HepG2 (cell line): ENCODE data around the gene PPP1R9B. TPM values are rescaled to one million over a fixed set of nuclear protein-coding genes. Genes with fewer than 3 reads are reported as not detected.

Source experiments
- ATM ChIP-seq: fragments of 450-650 bp; IDR thresholded peaks from 2 replicates; pipeline ENCODE4 v1.7.1; 2017; ENCODE audit warnings: mild to moderate bottlenecking, borderline replicate concordance
- FOXA3 ChIP-seq: IDR thresholded peaks from 2 replicates; pipeline ENCODE4 v1.6.1; 2016; ENCODE audit warnings: missing genetic modification reagents, missing compliant biosample characterization
- GATAD1 ChIP-seq: IDR thresholded peaks from 2 replicates; pipeline ENCODE4 v1.6.1; 2016; ENCODE audit warnings: missing genetic modification reagents, missing compliant biosample characterization
- JUN ChIP-seq: sonication (generic); formaldehyde crosslinking; IDR thresholded peaks from 2 replicates; pipeline ENCODE4 v1.4.0; 2020; ENCODE audit warnings: mild to moderate bottlenecking, missing genetic modification reagents
- KDM4B ChIP-seq: sonication (generic); formaldehyde crosslinking; IDR thresholded peaks from 2 replicates; pipeline ENCODE4 v1.4.0; 2020; ENCODE audit warnings: missing genetic modification reagents
- NFYC ChIP-seq: IDR thresholded peaks from 2 replicates; pipeline ENCODE4 v1.6.1; 2016; ENCODE audit warnings: missing genetic modification reagents, missing compliant biosample characterization
- TBX3 ChIP-seq: fragments of 450-650 bp; IDR thresholded peaks from 2 replicates; pipeline ENCODE4 v1.6.1; 2017; ENCODE audit warnings: antibody characterized with exemption, mild to moderate bottlenecking, inconsistent platforms, borderline replicate concordance
- WIZ ChIP-seq: sonication (generic); formaldehyde crosslinking; IDR thresholded peaks from 2 replicates; pipeline ENCODE4 v1.5.1; 2020; ENCODE audit warnings: mild to moderate bottlenecking, missing genetic modification reagents
- XRCC5 ChIP-seq: fragments of 200-400 bp; formaldehyde crosslinking; optimal IDR thresholded peaks from 2 replicates; pipeline ENCODE3; 2017; ENCODE audit warnings: mild to moderate bottlenecking, low read length
- ZKSCAN5 ChIP-seq: sonication (generic); formaldehyde crosslinking; IDR thresholded peaks from 2 replicates; pipeline ENCODE4 v1.5.1; 2020; ENCODE audit warnings: mild to moderate bottlenecking, missing genetic modification reagents
- ZNF121 ChIP-seq: sonication (generic); formaldehyde crosslinking; IDR thresholded peaks from 2 replicates; pipeline ENCODE4 v1.5.0; 2020; ENCODE audit warnings: mild to moderate bottlenecking, missing genetic modification reagents
- ZNF20 ChIP-seq: sonication (generic); formaldehyde crosslinking; IDR thresholded peaks from 2 replicates; pipeline ENCODE4 v1.4.0; 2020; ENCODE audit warnings: mild to moderate bottlenecking, moderate library complexity, missing genetic modification reagents
- ZNF326 ChIP-seq: sonication (generic); formaldehyde crosslinking; IDR thresholded peaks from 2 replicates; pipeline ENCODE4 v1.4.0; 2020; ENCODE audit warnings: missing genetic modification reagents, borderline replicate concordance
- ZNF446 ChIP-seq: sonication (generic); formaldehyde crosslinking; IDR thresholded peaks from 2 replicates; pipeline ENCODE4 v1.5.0; 2020; ENCODE audit warnings: mild to moderate bottlenecking, missing genetic modification reagents
- ZNF563 ChIP-seq: sonication (generic); formaldehyde crosslinking; IDR thresholded peaks from 2 replicates; pipeline ENCODE4 v1.8.0; 2022; ENCODE audit warnings: mild to moderate bottlenecking, moderate library complexity, missing genetic modification reagents
- ZNF564 ChIP-seq: sonication (generic); formaldehyde crosslinking; IDR thresholded peaks from 2 replicates; pipeline ENCODE4 v1.8.1; 2023; ENCODE audit warnings: mild to moderate bottlenecking, missing genetic modification reagents
- ZNF788 ChIP-seq: sonication (generic); formaldehyde crosslinking; IDR thresholded peaks from 2 replicates; pipeline ENCODE4 v1.5.0; 2020; ENCODE audit warnings: mild to moderate bottlenecking, missing genetic modification reagents, borderline replicate concordance
- ZNF839 ChIP-seq: sonication (generic); formaldehyde crosslinking; IDR thresholded peaks from 2 replicates; pipeline ENCODE4 v1.4.0; 2020; ENCODE audit warnings: missing genetic modification reagents, mild to moderate bottlenecking, borderline replicate concordance
- ZSCAN12 ChIP-seq: sonication (generic); formaldehyde crosslinking; IDR thresholded peaks from 2 replicates; pipeline ENCODE4 v1.9.0; 2021; ENCODE audit warnings: mild to moderate bottlenecking, missing genetic modification reagents
- ZSCAN25 ChIP-seq: sonication (generic); formaldehyde crosslinking; IDR thresholded peaks from 2 replicates; pipeline ENCODE4 v1.8.0; 2022; ENCODE audit warnings: mild to moderate bottlenecking, missing genetic modification reagents
- polyA plus RNA-seq, 8 experiments: library from polyadenylated mRNA; depleted of rRNA in 3 of 8; stranded (reverse) in 7 of 8; unstranded in 1 of 8; fragments of >200 nt; fragmentation: Illumina TruSeq in 4 of 8; extraction: Trizol in 4 of 8; gene quantifications; 2 replicates each; pipeline versions ENCODE4 v1.2.1 to v1.2.3, GENCODE V29; 2011 to 2016; ENCODE audit warnings: low read depth in 4 of 8, missing spikeins in 1 of 8, mixed read lengths in 1 of 8; ENCODE audit not compliant: insufficient read depth in 1 of 8
- total RNA-seq, 5 experiments: library from RNA; depleted of rRNA; stranded (reverse); fragments of >200 nt; fragmentation: Illumina TruSeq; extraction: Trizol; gene quantifications; 2 replicates each; pipeline ENCODE4 v1.2.3, GENCODE V29; 2016; ENCODE audit warnings: low read depth in 1 of 5
- TF ChIP-seq, protein P1 (sequence below): sonication (generic); formaldehyde crosslinking; IDR thresholded peaks from 2 replicates; pipeline ENCODE4 v1.8.1; 2022; ENCODE audit warnings: mild to moderate bottlenecking, missing genetic modification reagents
- TF ChIP-seq, protein P2 (sequence below): sonication (generic); formaldehyde crosslinking; IDR thresholded peaks from 2 replicates; pipeline ENCODE4 v1.4.0; 2020; ENCODE audit warnings: missing genetic modification reagents, low read depth, mild to moderate bottlenecking, borderline replicate concordance
- TF ChIP-seq, protein P3 (sequence below): sonication (generic); formaldehyde crosslinking; IDR thresholded peaks from 2 replicates; pipeline ENCODE4 v1.4.0; 2020; ENCODE audit warnings: missing genetic modification reagents, borderline replicate concordance
- TF ChIP-seq, protein P4 (sequence below): IDR thresholded peaks from 2 replicates; pipeline ENCODE4 v1.6.1; 2012; ENCODE audit warnings: inconsistent platforms
- TF ChIP-seq, protein P5 (sequence below): fragments of 450-650 bp; IDR thresholded peaks from 2 replicates; pipeline ENCODE4 v1.6.1; 2017

Gene PPP1R9B
- total and polyA plus RNA-seq, 2 of the 13 experiments (the other 11 are each of a cell fraction or from before 2014, with no cell fraction given): 9.4 to 15.8 TPM

DNA sequence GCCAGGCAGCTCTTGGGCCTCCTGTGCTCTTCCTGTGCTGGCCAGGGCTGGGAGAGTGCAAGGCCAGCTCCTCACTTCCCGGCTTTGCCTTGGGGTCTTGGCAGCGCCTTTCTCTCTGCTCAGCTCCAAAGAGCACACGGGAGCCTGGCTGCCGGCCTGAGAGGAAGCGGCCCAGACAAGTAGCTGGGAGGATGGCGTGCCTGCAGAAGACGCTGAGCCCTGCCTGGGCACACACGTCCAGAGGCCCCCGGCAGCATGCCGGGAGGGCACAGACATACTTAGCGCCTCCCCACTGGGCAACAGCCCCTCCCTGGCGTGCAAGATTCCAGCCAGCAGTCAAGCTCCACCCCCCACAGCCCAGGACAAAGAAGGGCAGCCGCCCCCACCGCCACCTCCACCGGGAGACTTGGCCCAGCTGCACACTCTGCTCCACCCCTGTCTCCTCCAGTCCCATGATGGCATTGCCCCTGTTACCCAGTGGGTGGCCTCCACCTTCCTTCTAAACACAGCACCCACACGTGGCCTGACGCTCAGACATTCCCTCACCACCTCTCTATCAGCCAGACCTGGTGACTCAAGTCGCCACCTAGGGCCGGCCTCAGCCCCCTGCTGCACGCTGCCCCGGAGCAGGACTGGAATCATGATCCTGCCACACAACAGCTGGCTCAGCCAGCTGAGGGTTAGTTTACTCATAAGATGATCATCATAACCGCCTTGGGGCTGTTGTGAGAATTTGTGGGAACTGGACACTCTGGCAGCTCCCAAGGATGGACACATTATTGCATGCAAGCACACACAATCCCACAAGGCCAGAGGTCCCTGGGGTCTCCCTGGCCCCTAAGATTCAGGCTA is 27.7 kb upstream of the PPP1R9B start (continued):
- TF ChIP-seq GATAD1 (CRISPR knock-in tag): peak; percentile 39; the same call in 1 of the 2 replicates
- peak; percentile 70; the same call in 1 of the 2 replicates for TF ChIP-seq ZNF788
- no peak for TF ChIP-seq TBX3
- no peak for TF ChIP-seq ATM
- TF ChIP-seq ZKSCAN5: no peak
- TF ChIP-seq, protein P1, sequence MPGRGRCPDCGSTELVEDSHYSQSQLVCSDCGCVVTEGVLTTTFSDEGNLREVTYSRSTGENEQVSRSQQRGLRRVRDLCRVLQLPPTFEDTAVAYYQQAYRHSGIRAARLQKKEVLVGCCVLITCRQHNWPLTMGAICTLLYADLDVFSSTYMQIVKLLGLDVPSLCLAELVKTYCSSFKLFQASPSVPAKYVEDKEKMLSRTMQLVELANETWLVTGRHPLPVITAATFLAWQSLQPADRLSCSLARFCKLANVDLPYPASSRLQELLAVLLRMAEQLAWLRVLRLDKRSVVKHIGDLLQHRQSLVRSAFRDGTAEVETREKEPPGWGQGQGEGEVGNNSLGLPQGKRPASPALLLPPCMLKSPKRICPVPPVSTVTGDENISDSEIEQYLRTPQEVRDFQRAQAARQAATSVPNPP (CRISPR knock-in tag): no peak
- TF ChIP-seq, protein P2, sequence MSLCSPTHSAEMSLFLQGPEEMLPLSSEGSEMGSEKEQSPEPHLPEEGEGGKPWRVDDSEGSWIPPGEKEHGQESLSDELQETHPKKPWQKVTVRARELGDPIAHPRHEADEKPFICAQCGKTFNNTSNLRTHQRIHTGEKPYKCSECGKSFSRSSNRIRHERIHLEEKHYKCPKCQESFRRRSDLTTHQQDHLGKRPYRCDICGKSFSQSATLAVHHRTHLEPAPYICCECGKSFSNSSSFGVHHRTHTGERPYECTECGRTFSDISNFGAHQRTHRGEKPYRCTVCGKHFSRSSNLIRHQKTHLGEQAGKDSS: peak; percentile 19; the same call in 1 of the 2 replicates
- no peak; the same call in 1 of the 2 replicates for TF ChIP-seq ZNF563 (CRISPR knock-in tag)
- no peak for TF ChIP-seq ZNF839 (CRISPR knock-in tag)
- peak; percentile 56; the same call in 1 of the 2 replicates for TF ChIP-seq ZSCAN25 (CRISPR knock-in tag)
- no peak for TF ChIP-seq ZNF20
- no peak for TF ChIP-seq ZSCAN12 (CRISPR knock-in tag)
- TF ChIP-seq, protein P3, sequence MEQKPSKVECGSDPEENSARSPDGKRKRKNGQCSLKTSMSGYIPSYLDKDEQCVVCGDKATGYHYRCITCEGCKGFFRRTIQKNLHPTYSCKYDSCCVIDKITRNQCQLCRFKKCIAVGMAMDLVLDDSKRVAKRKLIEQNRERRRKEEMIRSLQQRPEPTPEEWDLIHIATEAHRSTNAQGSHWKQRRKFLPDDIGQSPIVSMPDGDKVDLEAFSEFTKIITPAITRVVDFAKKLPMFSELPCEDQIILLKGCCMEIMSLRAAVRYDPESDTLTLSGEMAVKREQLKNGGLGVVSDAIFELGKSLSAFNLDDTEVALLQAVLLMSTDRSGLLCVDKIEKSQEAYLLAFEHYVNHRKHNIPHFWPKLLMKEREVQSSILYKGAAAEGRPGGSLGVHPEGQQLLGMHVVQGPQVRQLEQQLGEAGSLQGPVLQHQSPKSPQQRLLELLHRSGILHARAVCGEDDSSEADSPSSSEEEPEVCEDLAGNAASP (CRISPR knock-in tag): no peak
- TF ChIP-seq, protein P4, sequence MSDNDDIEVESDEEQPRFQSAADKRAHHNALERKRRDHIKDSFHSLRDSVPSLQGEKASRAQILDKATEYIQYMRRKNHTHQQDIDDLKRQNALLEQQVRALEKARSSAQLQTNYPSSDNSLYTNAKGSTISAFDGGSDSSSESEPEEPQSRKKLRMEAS: peak; percentile 95
- TF ChIP-seq, protein P5, sequence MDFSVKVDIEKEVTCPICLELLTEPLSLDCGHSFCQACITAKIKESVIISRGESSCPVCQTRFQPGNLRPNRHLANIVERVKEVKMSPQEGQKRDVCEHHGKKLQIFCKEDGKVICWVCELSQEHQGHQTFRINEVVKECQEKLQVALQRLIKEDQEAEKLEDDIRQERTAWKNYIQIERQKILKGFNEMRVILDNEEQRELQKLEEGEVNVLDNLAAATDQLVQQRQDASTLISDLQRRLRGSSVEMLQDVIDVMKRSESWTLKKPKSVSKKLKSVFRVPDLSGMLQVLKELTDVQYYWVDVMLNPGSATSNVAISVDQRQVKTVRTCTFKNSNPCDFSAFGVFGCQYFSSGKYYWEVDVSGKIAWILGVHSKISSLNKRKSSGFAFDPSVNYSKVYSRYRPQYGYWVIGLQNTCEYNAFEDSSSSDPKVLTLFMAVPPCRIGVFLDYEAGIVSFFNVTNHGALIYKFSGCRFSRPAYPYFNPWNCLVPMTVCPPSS: no peak
- TF ChIP-seq JUN: 0 out of 2 replicates have a peak, but pooled peaks have one; percentile 17
- TF ChIP-seq KDM4B: peak; percentile 1; the same call in 1 of the 2 replicates
- TF ChIP-seq XRCC5: peak; percentile 99
- TF ChIP-seq FOXA3 (CRISPR knock-in tag): 0 out of 2 replicates have a peak, but pooled peaks have one; percentile 30
- 0 out of 2 replicates have a peak, but pooled peaks have one; percentile 38 for TF ChIP-seq ZNF564 (CRISPR knock-in tag)
- TF ChIP-seq ZNF121 (CRISPR knock-in tag): peak; percentile 96
- no peak for TF ChIP-seq ZNF446 (CRISPR knock-in tag)
- no peak for TF ChIP-seq NFYC (CRISPR knock-in tag)
- TF ChIP-seq ZNF326 (CRISPR knock-in tag): no peak
- no peak for TF ChIP-seq WIZ
